HEK293T (cell line): ENCODE data around the gene COL24A1.

Source experiments
- BHLHE40 ChIP-seq: fragments of 450-650 bp; IDR thresholded peaks from 2 replicates; pipeline ENCODE4 v1.6.1; 2016; ENCODE audit warnings: mild to moderate bottlenecking, moderate library complexity, borderline replicate concordance
- FOXK2 ChIP-seq: fragments of 450-650 bp; IDR thresholded peaks from 2 replicates; pipeline ENCODE4 v1.6.1; 2016; ENCODE audit warnings: mild to moderate bottlenecking
- HDGF ChIP-seq: fragments of 450-650 bp; IDR thresholded peaks from 2 replicates; pipeline ENCODE4 v1.6.1; 2017; ENCODE audit warnings: antibody characterized with exemption, borderline replicate concordance
- SP1 ChIP-seq: fragments of 450-650 bp; IDR thresholded peaks from 2 replicates; pipeline ENCODE4 v1.6.1; 2017
- ZNF384 ChIP-seq: fragments of 450-650 bp; IDR thresholded peaks from 2 replicates; pipeline ENCODE4 v1.6.1; 2016
- TF ChIP-seq, protein P1 (sequence below): fragments of 450-650 bp; IDR thresholded peaks from 2 replicates; pipeline ENCODE4 v1.6.1; 2016

DNA sequence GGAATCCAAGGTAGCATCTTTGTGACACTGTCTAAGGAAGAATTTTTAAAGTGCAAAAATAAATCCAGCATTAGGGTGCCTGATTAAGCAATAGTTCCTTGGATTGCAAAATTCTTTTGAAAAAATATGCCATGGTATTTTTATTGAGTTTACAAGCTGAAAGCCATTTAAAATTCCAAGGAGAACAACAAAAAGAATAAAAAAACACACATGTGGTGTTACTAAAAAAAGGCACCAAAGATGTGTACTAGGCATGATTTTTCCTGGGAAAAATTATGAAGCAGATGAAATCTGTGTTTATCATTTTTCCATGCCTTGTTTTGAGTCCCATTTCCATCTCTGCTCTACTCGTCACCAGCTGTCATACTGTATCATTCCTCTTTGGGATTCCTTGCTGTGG lies 291.4 kb downstream of the COL24A1 start:
- TF ChIP-seq ZNF384 (no peak), FOXK2 (no peak), BHLHE40 (no peak), SP1 (no peak), HDGF (no peak)
- TF ChIP-seq, protein P1, sequence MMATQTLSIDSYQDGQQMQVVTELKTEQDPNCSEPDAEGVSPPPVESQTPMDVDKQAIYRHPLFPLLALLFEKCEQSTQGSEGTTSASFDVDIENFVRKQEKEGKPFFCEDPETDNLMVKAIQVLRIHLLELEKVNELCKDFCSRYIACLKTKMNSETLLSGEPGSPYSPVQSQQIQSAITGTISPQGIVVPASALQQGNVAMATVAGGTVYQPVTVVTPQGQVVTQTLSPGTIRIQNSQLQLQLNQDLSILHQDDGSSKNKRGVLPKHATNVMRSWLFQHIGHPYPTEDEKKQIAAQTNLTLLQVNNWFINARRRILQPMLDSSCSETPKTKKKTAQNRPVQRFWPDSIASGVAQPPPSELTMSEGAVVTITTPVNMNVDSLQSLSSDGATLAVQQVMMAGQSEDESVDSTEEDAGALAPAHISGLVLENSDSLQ, result no peak
